NCI-H82 (cell line): ENCODE measurements around the gene EPB41L4A.
"Not testable (repeated sequence)": the region's sequence is repeated elsewhere in the genome, so short reads cannot be mapped to it uniquely, and the experiment has no call there.

ENCODE experiments used
- DNase-seq: peaks from one replicate; lab custom pipeline; 2025; lab: John Stamatoyannopoulos, UW

Gene EPB41L4A

GRCh38 chr5:112419164-112419985 is at the start of gene EPB41L4A:
TSS of gene EPB41L4A (minus strand) at chr5:112419277. CDS start at chr5:112419039, 238 bp downstream.
- peak; percentile 65 for DNase-seq

GRCh38 chr5:112467485-112467884 is 48.4 kb upstream of the EPB41L4A start:
- DNase-seq = no peak

- not testable (repeated sequence) for DNase-seq
Observed at GRCh38 chr5:112466261-112466660, 47.2 kb upstream of the EPB41L4A start.

GRCh38 chr5:112447187-112447760 is 28.2 kb upstream of the EPB41L4A start:
- DNase-seq = not testable (repeated sequence)

GRCh38 chr5:112445626-112446350 is 26.7 kb upstream of the EPB41L4A start:
- no peak for DNase-seq

GRCh38 chr5:112443932-112444331 is 24.9 kb upstream of the EPB41L4A start:
- DNase-seq = not testable (repeated sequence)

- DNase-seq = no peak
Observed at GRCh38 chr5:112440031-112440430, 21.0 kb upstream of the EPB41L4A start.

- DNase-seq = no peak
Observed at GRCh38 chr5:112436144-112436543, 17.1 kb upstream of the EPB41L4A start.

- no peak for DNase-seq
Observed at GRCh38 chr5:112434641-112435040, 15.6 kb upstream of the EPB41L4A start.

GRCh38 chr5:112426202-112426601 is 7.1 kb upstream of the EPB41L4A start:
- not testable (repeated sequence) for DNase-seq

- peak; percentile 90 for DNase-seq
Observed at GRCh38 chr5:112419986-112420864, 1.1 kb upstream of the EPB41L4A start.

- no peak for DNase-seq
Observed at GRCh38 chr5:112418659-112419163, 366 bp downstream of the EPB41L4A start.

GRCh38 chr5:112417931-112418658 is 982 bp downstream of the EPB41L4A start:
- DNase-seq = peak; percentile 58

GRCh38 chr5:112415552-112415951 is 3.5 kb downstream of the EPB41L4A start:
- DNase-seq = no peak

- DNase-seq = no peak
Observed at GRCh38 chr5:112413611-112414010, 5.5 kb downstream of the EPB41L4A start.

- no peak for DNase-seq
Observed at GRCh38 chr5:112412346-112412745, 6.7 kb downstream of the EPB41L4A start.

GRCh38 chr5:112411903-112412302 is 7.2 kb downstream of the EPB41L4A start:
- no peak for DNase-seq

- DNase-seq = no peak
Observed at GRCh38 chr5:112407666-112408065, 11.4 kb downstream of the EPB41L4A start.

- DNase-seq = no peak
Observed at GRCh38 chr5:112407240-112407639, 11.8 kb downstream of the EPB41L4A start.

GRCh38 chr5:112403069-112403468 is 16.0 kb downstream of the EPB41L4A start:
- DNase-seq = no peak

- DNase-seq = no peak
Observed at GRCh38 chr5:112401924-112402323, 17.2 kb downstream of the EPB41L4A start.
